NCI-H128 (cell line): ENCODE measurements around the gene RIC8A.
A peak's percentile ranks its signal among the peaks of the same experiment; 100 is the strongest.
"Not testable (repeated sequence)": the region's sequence is repeated elsewhere in the genome, so short reads cannot be mapped to it uniquely, and the experiment has no call there.

ENCODE experiments used
- DNase-seq: peaks from one replicate; lab custom pipeline; 2025; ENCODE audit not compliant: unreplicated experiment; lab: John Stamatoyannopoulos, UW

The RIC8A gene

GRCh38 chr11:217704-218103, 10.2 kb downstream of the RIC8A start:
- DNase-seq: no peak

- no peak for DNase-seq
Observed at GRCh38 chr11:218815-219593, 11.5 kb downstream of the RIC8A start.

GRCh38 chr11:220641-221215, 13.2 kb downstream of the RIC8A start:
- DNase-seq: not testable (repeated sequence)

GRCh38 chr11:221539-221938, 14.0 kb downstream of the RIC8A start:
- DNase-seq: no peak

- no peak for DNase-seq
Observed at GRCh38 chr11:221998-222789, 14.7 kb downstream of the RIC8A start.

- no peak for DNase-seq
Observed at GRCh38 chr11:223026-223789, 15.7 kb downstream of the RIC8A start.

- DNase-seq: no peak
Observed at GRCh38 chr11:223884-224283, 16.4 kb downstream of the RIC8A start.

- DNase-seq: no peak
Observed at GRCh38 chr11:224424-224823, 16.9 kb downstream of the RIC8A start.

- no peak for DNase-seq
Observed at GRCh38 chr11:225734-226453, 18.4 kb downstream of the RIC8A start.

- DNase-seq: no peak
Observed at GRCh38 chr11:227824-228379, 20.4 kb downstream of the RIC8A start.

GRCh38 chr11:230431-230830, 22.9 kb downstream of the RIC8A start:
- DNase-seq: no peak

GRCh38 chr11:232783-233565, 25.5 kb downstream of the RIC8A start:
- DNase-seq: no peak

- no peak for DNase-seq
Observed at GRCh38 chr11:235180-235579, 27.7 kb downstream of the RIC8A start.

- no peak for DNase-seq
Observed at GRCh38 chr11:235609-235996, 28.1 kb downstream of the RIC8A start.

- DNase-seq: peak; percentile 36
Observed at GRCh38 chr11:235997-236773, 28.7 kb downstream of the RIC8A start, which contains the start of gene SIRT3. TSS of gene SIRT3 (minus strand) at chr11:236342. CDS start at chr11:236328, 14 bp downstream.

- DNase-seq: peak; percentile 52
Observed at GRCh38 chr11:236774-237767, 29.6 kb downstream of the RIC8A start, which contains the start of gene PSMD13. TSS of gene PSMD13 (plus strand) at chr11:236976. CDS start at chr11:237050, 74 bp downstream.

GRCh38 chr11:238346-238745, 30.8 kb downstream of the RIC8A start:
- DNase-seq: not testable (repeated sequence)
